Astrocyte of the cerebellum (primary cell): ENCODE measurements around the gene PCYT1B.

Source experiments
- DNase-seq: peaks from one replicate; pipeline ENCODE4 v3.0.0-alpha.2; 2011; ENCODE audit warnings: low read depth
- H3K4me3 ChIP-seq: 2 replicates; pipeline ENCODE4 v1.5.1; 2011; ENCODE audit warnings: mild to moderate bottlenecking, low read depth, low read length, moderate library complexity
- CTCF ChIP-seq: IDR thresholded peaks from 2 replicates; pipeline ENCODE4 v1.5.1; 2012; ENCODE audit warnings: low read length, low read depth, moderate library complexity, mild to moderate bottlenecking; ENCODE audit errors: missing control alignments
- in situ Hi-C: cut with HindIII; loops from 2 replicates; pipeline ENCODE4 v1.10.0; 2017; ENCODE audit warnings: low sequenced_read_pairs

PCYT1B gene

GRCh38 chrX:24647257-24648058 is at the start of gene PCYT1B:
PCYT1B (minus strand) TSS chrX:24647347; CDS start chrX:24647105, 242 bp downstream.
- in situ Hi-C loops: no loop called here
- TF ChIP-seq CTCF: no peak
- peak; percentile 13 for DNase-seq
- peak within 1 kb of the TSS; percentile 29 for H3K4me3 ChIP-seq

- no peak overlapping the region for H3K4me3 ChIP-seq
- TF ChIP-seq CTCF: no peak
- no peak for DNase-seq
- in situ Hi-C loops: no loop called here
Observed at GRCh38 chrX:24696294-24696693, 49.1 kb upstream of the PCYT1B start.

- no peak for TF ChIP-seq CTCF
- in situ Hi-C loops: no loop called here
- no peak for DNase-seq
- H3K4me3 ChIP-seq: no peak overlapping the region
Observed at GRCh38 chrX:24694825-24695224, 47.7 kb upstream of the PCYT1B start.

GRCh38 chrX:24693453-24694202 is 46.5 kb upstream of the PCYT1B start, which contains the start of gene POLA1:
POLA1 (plus strand) TSS chrX:24693918; CDS start chrX:24693962, 44 bp downstream.
- in situ Hi-C loops: no loop called here
- H3K4me3 ChIP-seq: peak within 1 kb of the TSS; percentile 67
- DNase-seq: peak; percentile 89
- TF ChIP-seq CTCF: no peak

- no peak for DNase-seq
- no peak for TF ChIP-seq CTCF
- H3K4me3 ChIP-seq: no peak overlapping the region
- in situ Hi-C loops: no loop called here
Observed at GRCh38 chrX:24692305-24692704, 45.2 kb upstream of the PCYT1B start.

GRCh38 chrX:24684048-24684447 is 36.9 kb upstream of the PCYT1B start:
- H3K4me3 ChIP-seq: no peak overlapping the region
- TF ChIP-seq CTCF: no peak
- in situ Hi-C loops: no loop called here
- DNase-seq: no peak
